Omental fat pad (tissue), 4 donors: ENCODE measurements around the gene MT1F. TPM values are rescaled to one million over a fixed set of nuclear protein-coding genes. Genes with fewer than 3 reads are reported as not detected.
"Not testable (repeated sequence)": the region's sequence is repeated elsewhere in the genome, so short reads cannot be mapped to it uniquely, and the experiment has no call there.

Experiments
- ATAC-seq: fragments of 150-250 bp; one replicate; pipeline ENCODE4 v1.9.1; 2016; ENCODE audit warnings: mild to moderate bottlenecking, moderate library complexity; ENCODE audit not compliant: low FRiP score
- DNase-seq: peaks from one replicate; pipeline ENCODE4 v3.0.0-alpha.2; 2019; ENCODE audit warnings: low spot score
- total RNA-seq, 4 donors: library from RNA; depleted of rRNA; stranded (reverse); fragments of >200 nt; gene quantifications; one replicate each; pipeline ENCODE4 v1.1.0, GENCODE V29; 2016
- TF ChIP-seq, protein P1 (sequence below), 3 donors: fragments of 450-650 bp; IDR thresholded peaks; one replicate each; pipeline ENCODE4 v1.5.1; 2016 to 2017; ENCODE audit warnings: antibody characterized with exemption in 3 of 3, mild to moderate bottlenecking in 3 of 3, moderate library complexity in 2 of 3

The MT1F gene
- total RNA-seq, 4 donors from 2014 or later, result 9.8 to 199 (median 43.6) TPM

GRCh38 chr16:56669005-56669839 is 11.5 kb downstream of the MT1F start, which contains the start of gene MT1H:
Gene MT1H (plus strand): TSS chr16:56669814. CDS start chr16:56669885, 71 bp downstream.
- ATAC-seq (peak; percentile 58), DNase-seq (no peak)
- TF ChIP-seq, protein P1, sequence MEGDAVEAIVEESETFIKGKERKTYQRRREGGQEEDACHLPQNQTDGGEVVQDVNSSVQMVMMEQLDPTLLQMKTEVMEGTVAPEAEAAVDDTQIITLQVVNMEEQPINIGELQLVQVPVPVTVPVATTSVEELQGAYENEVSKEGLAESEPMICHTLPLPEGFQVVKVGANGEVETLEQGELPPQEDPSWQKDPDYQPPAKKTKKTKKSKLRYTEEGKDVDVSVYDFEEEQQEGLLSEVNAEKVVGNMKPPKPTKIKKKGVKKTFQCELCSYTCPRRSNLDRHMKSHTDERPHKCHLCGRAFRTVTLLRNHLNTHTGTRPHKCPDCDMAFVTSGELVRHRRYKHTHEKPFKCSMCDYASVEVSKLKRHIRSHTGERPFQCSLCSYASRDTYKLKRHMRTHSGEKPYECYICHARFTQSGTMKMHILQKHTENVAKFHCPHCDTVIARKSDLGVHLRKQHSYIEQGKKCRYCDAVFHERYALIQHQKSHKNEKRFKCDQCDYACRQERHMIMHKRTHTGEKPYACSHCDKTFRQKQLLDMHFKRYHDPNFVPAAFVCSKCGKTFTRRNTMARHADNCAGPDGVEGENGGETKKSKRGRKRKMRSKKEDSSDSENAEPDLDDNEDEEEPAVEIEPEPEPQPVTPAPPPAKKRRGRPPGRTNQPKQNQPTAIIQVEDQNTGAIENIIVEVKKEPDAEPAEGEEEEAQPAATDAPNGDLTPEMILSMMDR (IDR thresholded peaks at IDR 0.05), result no peak

DNA sequence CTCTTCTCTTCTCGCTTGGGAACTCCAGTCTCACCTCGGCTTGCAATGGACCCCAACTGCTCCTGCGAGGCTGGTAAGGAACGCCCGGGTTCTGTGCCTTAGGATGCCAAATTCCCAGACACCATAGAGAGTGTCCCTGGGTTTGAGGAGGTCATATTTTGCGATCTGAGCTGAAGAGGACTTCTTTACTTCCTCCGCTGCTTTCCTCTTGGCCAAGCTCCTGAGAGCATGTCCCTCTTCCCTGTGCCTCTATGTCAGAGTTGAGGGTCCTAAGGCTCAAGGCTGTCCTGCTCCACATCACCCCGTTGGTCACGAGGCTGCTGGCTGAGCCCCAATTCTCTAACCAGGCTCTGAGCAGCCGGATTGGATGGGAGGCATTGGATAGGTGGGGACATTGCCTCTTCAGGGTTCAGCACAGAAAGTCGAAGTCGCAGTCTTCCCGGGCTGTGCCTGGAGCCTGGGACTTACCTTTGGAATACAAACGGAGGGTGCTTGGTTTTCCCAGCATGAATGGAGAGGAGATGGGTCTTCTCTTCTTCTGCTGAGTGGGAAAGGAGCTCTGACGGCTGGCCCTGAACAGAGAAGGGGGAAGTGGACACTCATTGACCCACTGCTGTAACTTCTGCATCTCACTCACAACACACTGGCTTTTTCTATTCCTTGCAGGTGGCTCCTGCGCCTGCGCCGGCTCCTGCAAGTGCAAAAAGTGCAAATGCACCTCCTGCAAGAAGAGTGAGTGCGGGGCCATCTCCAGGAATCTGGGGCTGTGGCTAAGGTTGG is 12.3 kb downstream of the MT1F start:
- DNase-seq, result no peak
- TF ChIP-seq, protein P1 (IDR thresholded peaks at IDR 0.05), result no peak
- ATAC-seq, result no peak

- ATAC-seq, result no peak
- no peak for DNase-seq
- TF ChIP-seq, protein P1 (IDR thresholded peaks at IDR 0.05), result no peak
Measured at GRCh38 chr16:56670620-56670934, 12.8 kb downstream of the MT1F start.

- DNase-seq, ATAC-seq: not testable (repeated sequence)
Measured at GRCh38 chr16:56671691-56672090, 13.9 kb downstream of the MT1F start.

- not testable (repeated sequence) for ATAC-seq
Measured at GRCh38 chr16:56672171-56672570, 14.4 kb downstream of the MT1F start.

GRCh38 chr16:56672761-56673536 is 15.2 kb downstream of the MT1F start:
- no peak for ATAC-seq
- TF ChIP-seq, protein P1 (IDR thresholded peaks at IDR 0.05), result no peak

More at GRCh38 chr16:56672171-56672570, 14.4 kb downstream of the MT1F start:
- not testable (repeated sequence) for DNase-seq

GRCh38 chr16:56673921-56674320 is 16.2 kb downstream of the MT1F start:
- DNase-seq, result no peak
- no peak for ATAC-seq

More at GRCh38 chr16:56672761-56673536, 15.2 kb downstream of the MT1F start:
- no peak for DNase-seq

DNA sequence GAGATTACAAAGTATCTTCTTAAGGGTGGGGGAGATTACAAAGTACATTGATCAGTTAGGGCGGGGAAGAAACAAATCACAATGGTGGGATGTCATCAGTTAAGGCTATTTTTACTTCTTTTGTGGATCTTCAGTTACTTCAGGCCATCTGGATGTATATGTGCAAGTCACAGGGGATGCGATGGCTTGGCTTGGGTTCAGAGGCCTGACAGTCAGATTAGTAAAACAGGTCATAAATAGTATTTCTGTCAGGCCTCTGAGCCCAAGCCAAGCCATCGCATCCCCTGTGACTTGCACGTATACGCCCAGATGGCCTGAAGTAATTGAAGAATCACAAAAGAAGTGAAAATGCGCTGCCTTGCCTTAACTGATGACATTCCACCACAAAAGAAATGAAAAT is 16.8 kb downstream of the MT1F start:
- ATAC-seq, DNase-seq: not testable (repeated sequence)

More at GRCh38 chr16:56673921-56674320, 16.2 kb downstream of the MT1F start:
- TF ChIP-seq, protein P1 (IDR thresholded peaks at IDR 0.05), result no peak
